Ishikawa (cell line): ENCODE measurements around the gene PDIK1L.

Source experiments
- CEBPB ChIP-seq: IDR thresholded peaks from 2 replicates; pipeline ENCODE4 v1.6.1; 2012
- CREB1 ChIP-seq: IDR thresholded peaks from 2 replicates; pipeline ENCODE4 v1.6.1; 2012; ENCODE audit warnings: low read depth
- EGR1 ChIP-seq: IDR thresholded peaks from 2 replicates; pipeline ENCODE4 v1.6.1; 2012
- EP300 ChIP-seq: IDR thresholded peaks from 2 replicates; pipeline ENCODE4 v1.6.1; 2012; ENCODE audit warnings: borderline replicate concordance
- FOXM1 ChIP-seq: IDR thresholded peaks from 2 replicates; pipeline ENCODE4 v1.6.1; 2012; ENCODE audit warnings: low read depth, borderline replicate concordance
- MAX ChIP-seq: IDR thresholded peaks from 2 replicates; pipeline ENCODE4 v1.6.1; 2012
- RAD21 ChIP-seq: IDR thresholded peaks from 2 replicates; pipeline ENCODE4 v1.6.1; 2012; ENCODE audit warnings: low read depth
- REST ChIP-seq: IDR thresholded peaks from 2 replicates; pipeline ENCODE4 v1.6.1; 2012; ENCODE audit warnings: low read depth, mild to moderate bottlenecking
- TAF1 ChIP-seq: IDR thresholded peaks from 2 replicates; pipeline ENCODE4 v1.6.1; 2012; ENCODE audit warnings: low read depth, mild to moderate bottlenecking
- TCF12 ChIP-seq: IDR thresholded peaks from 2 replicates; pipeline ENCODE4 v1.6.1; 2012; ENCODE audit warnings: low read depth
- YY1 ChIP-seq: IDR thresholded peaks from 2 replicates; pipeline ENCODE4 v1.6.1; 2012; ENCODE audit warnings: low read depth

GRCh38 chr1:26083208-26083607, 28.4 kb upstream of the PDIK1L start:
- no peak for TF ChIP-seq TAF1
- TF ChIP-seq EGR1 = no peak
- no peak for TF ChIP-seq MAX
- no peak for TF ChIP-seq TCF12
- no peak for TF ChIP-seq RAD21
- no peak for TF ChIP-seq EP300
- no peak for TF ChIP-seq CREB1
- TF ChIP-seq YY1 = no peak
- TF ChIP-seq CEBPB = no peak
- TF ChIP-seq REST = no peak
- no peak for TF ChIP-seq FOXM1
